ENCODE measurements around the gene ZFP3.
"Not testable (repeated sequence)": the region's sequence is repeated elsewhere in the genome, so short reads cannot be mapped to it uniquely, and the experiment has no call there.

The ZFP3 gene

DNA sequence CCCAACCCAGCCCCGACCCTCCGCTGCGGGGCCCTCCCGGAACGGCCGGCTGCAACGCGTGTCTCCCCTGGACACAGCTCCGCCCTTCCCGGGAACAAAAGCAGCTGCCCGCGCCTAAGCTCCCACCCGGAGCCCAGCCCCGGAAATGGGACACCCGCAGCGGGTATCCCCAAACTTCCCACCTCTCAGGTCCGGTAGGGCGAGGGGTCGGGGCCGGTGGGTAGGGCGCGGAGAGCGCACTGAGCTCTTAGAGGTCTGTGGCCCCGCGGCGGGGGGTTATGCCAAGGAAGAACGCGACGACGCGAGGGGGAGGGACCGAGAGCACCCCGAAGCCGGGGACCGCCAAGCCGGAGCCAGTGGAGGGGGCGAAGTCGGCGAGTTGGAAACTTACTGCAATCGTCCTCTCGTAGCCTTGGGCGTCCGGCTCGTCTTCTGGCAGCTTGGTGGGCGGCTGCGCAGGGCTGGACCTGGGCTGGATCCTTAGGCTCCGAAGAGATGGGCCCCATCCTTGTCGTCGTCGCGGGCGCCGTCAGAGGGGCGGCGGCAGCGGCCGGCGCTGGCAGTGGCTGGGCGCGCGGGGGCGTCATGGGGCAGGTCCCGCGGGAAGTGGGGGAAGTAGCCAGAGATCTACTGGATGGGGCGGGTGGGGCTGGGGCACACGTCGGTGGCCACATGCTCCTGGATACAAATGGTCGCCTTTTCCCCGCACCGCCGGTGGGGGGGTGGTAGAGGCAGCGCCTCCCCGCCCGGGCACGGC is 44.5 kb downstream of the ZFP3 start:
- peak overlapping the region; percentile 83 for H2AFZ ChIP-seq (ENCODE audit: insufficient read depth, low read length, poor library complexity)
- H3K36me3 ChIP-seq (ENCODE audit: control insufficient read depth in 1 of 2, insufficient read depth in 2 of 2, low read length in 2 of 2): no peaks in the 10 kb centered on the region
- peak overlapping the region; percentile 71 for H3K18ac ChIP-seq (ENCODE audit: low read length)
- no peak for DNase-seq
- H4K12ac ChIP-seq (ENCODE audit: low read depth, low read length): no peak overlapping the region
- peaks cover 3% of the 10 kb centered on the region for H3K79me1 ChIP-seq (ENCODE audit: low read length)
- H3K23ac ChIP-seq (ENCODE audit: low read length): no peak overlapping the region
- H3K14ac ChIP-seq (ENCODE audit: low read length): no peak overlapping the region
- peak overlapping the region; percentile 43 for H2BK120ac ChIP-seq (ENCODE audit: insufficient read depth, low read length, poor library complexity)
- no peak overlapping the region for H2AK5ac ChIP-seq (ENCODE audit: low read length)
- peaks cover 10% of the 10 kb centered on the region for H3K27me3 ChIP-seq (ENCODE audit: insufficient read depth, low read length)
- peaks cover 2% of the 10 kb centered on the region for H3K79me2 ChIP-seq (ENCODE audit: control insufficient read depth, insufficient read depth, low read length, poor library complexity)
- H3K9ac ChIP-seq (ENCODE audit: low read length): no peak overlapping the region
- H3K4me3 ChIP-seq (ENCODE audit: low read depth, low read length): peak overlapping the region; percentile 73
- no peak overlapping the region for H3K4ac ChIP-seq (ENCODE audit: low read depth, low read length)
- peak overlapping the region; percentile 31 for H2BK12ac ChIP-seq (ENCODE audit: low read length)
- peaks cover 13% of the 10 kb centered on the region for H3K9me3 ChIP-seq (ENCODE audit: insufficient read depth, low read depth, low read length)
- no peak overlapping the region for H4K91ac ChIP-seq (ENCODE audit: low read depth, low read length)
- H3K4me2 ChIP-seq (ENCODE audit: low read length): peak overlapping the region; percentile 93
- H3K27ac ChIP-seq (ENCODE audit: low read depth, low read length): no peak overlapping the region
- no peak overlapping the region for H2BK5ac ChIP-seq (ENCODE audit: low read depth, low read length, poor library complexity)
- peaks cover 0 to 5% of the 10 kb centered on the region in 2 experiments for H3K4me1 ChIP-seq (ENCODE audit: control insufficient read depth in 1 of 2, insufficient read depth in 2 of 2, low read length in 2 of 2)
- H4K8ac ChIP-seq (ENCODE audit: low read depth, low read length): peak overlapping the region; percentile 11
- no CpG with 5 or more reads among the region's 75 CpGs for WGBS (ENCODE audit: extremely low coverage, insufficient coverage, insufficient read length)

GRCh38 chr17:5123343-5124124 is 45.3 kb downstream of the ZFP3 start:
- Histone ChIP-seq H2BK120ac (ENCODE audit: insufficient read depth, low read length, poor library complexity) (no peak overlapping the region), H3K14ac (ENCODE audit: low read length) (no peak overlapping the region), H3K4me3 (ENCODE audit: low read depth, low read length) (no peak overlapping the region), H4K8ac (ENCODE audit: low read depth, low read length) (no peak overlapping the region), H3K18ac (ENCODE audit: low read length) (no peak overlapping the region), H2BK12ac (ENCODE audit: low read length) (no peak overlapping the region), H3K36me3 (ENCODE audit: control insufficient read depth in 1 of 2, insufficient read depth in 2 of 2, low read length in 2 of 2) (no peaks in the 10 kb centered on the region), H3K4ac (ENCODE audit: low read depth, low read length) (no peak overlapping the region), H3K9me3 (ENCODE audit: insufficient read depth, low read depth, low read length) (peaks cover 8% of the 10 kb centered on the region), H3K4me1 (ENCODE audit: control insufficient read depth in 1 of 2, insufficient read depth in 2 of 2, low read length in 2 of 2) (peaks cover 0 to 5% of the 10 kb centered on the region in 2 experiments), H4K12ac (ENCODE audit: low read depth, low read length) (no peak overlapping the region), H3K4me2 (ENCODE audit: low read length) (peak overlapping the region; percentile 93), H4K91ac (ENCODE audit: low read depth, low read length) (no peak overlapping the region), H3K79me2 (ENCODE audit: control insufficient read depth, insufficient read depth, low read length, poor library complexity) (peaks cover 2% of the 10 kb centered on the region), H2AFZ (ENCODE audit: insufficient read depth, low read length, poor library complexity) (no peak overlapping the region), H3K9ac (ENCODE audit: low read length) (no peak overlapping the region), H2AK5ac (ENCODE audit: low read length) (no peak overlapping the region), H3K79me1 (ENCODE audit: low read length) (peaks cover 3% of the 10 kb centered on the region), H2BK5ac (ENCODE audit: low read depth, low read length, poor library complexity) (no peak overlapping the region), H3K27ac (ENCODE audit: low read depth, low read length) (no peak overlapping the region), H3K27me3 (ENCODE audit: insufficient read depth, low read length) (peaks cover 10% of the 10 kb centered on the region), H3K23ac (ENCODE audit: low read length) (no peak overlapping the region)
- DNase-seq: no peak
- no CpG with 5 or more reads among the region's 53 CpGs for WGBS (ENCODE audit: extremely low coverage, insufficient coverage, insufficient read length)

GRCh38 chr17:5124125-5124760 is 46.0 kb downstream of the ZFP3 start:
- not testable (repeated sequence) for H4K12ac ChIP-seq (ENCODE audit: low read depth, low read length); H2AK5ac ChIP-seq (ENCODE audit: low read length); H3K23ac ChIP-seq (ENCODE audit: low read length); H2BK12ac ChIP-seq (ENCODE audit: low read length); H3K4me2 ChIP-seq (ENCODE audit: low read length); H4K8ac ChIP-seq (ENCODE audit: low read depth, low read length); H3K14ac ChIP-seq (ENCODE audit: low read length); H2BK5ac ChIP-seq (ENCODE audit: low read depth, low read length, poor library complexity); H2BK120ac ChIP-seq (ENCODE audit: insufficient read depth, low read length, poor library complexity); H3K4me3 ChIP-seq (ENCODE audit: low read depth, low read length); H4K91ac ChIP-seq (ENCODE audit: low read depth, low read length); H3K79me2 ChIP-seq (ENCODE audit: control insufficient read depth, insufficient read depth, low read length, poor library complexity); H3K4ac ChIP-seq (ENCODE audit: low read depth, low read length); H3K18ac ChIP-seq (ENCODE audit: low read length); H2AFZ ChIP-seq (ENCODE audit: insufficient read depth, low read length, poor library complexity); H3K36me3 ChIP-seq (ENCODE audit: control insufficient read depth in 1 of 2, insufficient read depth in 2 of 2, low read length in 2 of 2); DNase-seq; H3K4me1 ChIP-seq (ENCODE audit: control insufficient read depth in 1 of 2, insufficient read depth in 2 of 2, low read length in 2 of 2); H3K79me1 ChIP-seq (ENCODE audit: low read length); H3K27ac ChIP-seq (ENCODE audit: low read depth, low read length); H3K9ac ChIP-seq (ENCODE audit: low read length); H3K9me3 ChIP-seq (ENCODE audit: insufficient read depth, low read depth, low read length)
- WGBS (ENCODE audit: extremely low coverage, insufficient coverage, insufficient read length): no CpG with 5 or more reads among the region's 5 CpGs
- H3K27me3 ChIP-seq (ENCODE audit: insufficient read depth, low read length): peaks cover 10% of the 10 kb centered on the region

DNA sequence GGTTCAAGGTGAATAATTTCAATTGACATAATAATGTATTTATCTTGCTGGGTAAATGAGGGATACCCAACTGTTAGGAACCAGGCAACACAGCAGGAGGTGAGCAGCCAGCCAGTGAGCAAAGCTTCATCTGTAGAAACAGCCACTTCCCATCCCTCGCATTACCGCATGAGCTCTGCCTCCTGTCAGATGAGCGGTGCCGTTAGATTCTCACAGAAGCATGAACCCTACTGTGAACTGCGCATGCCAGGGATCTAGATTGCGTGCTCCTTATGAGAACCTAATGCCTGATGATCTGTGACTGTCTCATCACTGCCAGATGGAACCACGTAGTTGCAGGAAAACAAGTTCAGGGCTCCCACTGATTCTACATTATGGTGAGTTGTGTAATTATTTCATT is 46.6 kb downstream of the ZFP3 start:
- H3K27ac ChIP-seq (ENCODE audit: low read depth, low read length); H3K79me2 ChIP-seq (ENCODE audit: control insufficient read depth, insufficient read depth, low read length, poor library complexity); H4K91ac ChIP-seq (ENCODE audit: low read depth, low read length); H2AK5ac ChIP-seq (ENCODE audit: low read length); H3K9ac ChIP-seq (ENCODE audit: low read length); H3K14ac ChIP-seq (ENCODE audit: low read length); DNase-seq; H2AFZ ChIP-seq (ENCODE audit: insufficient read depth, low read length, poor library complexity); H2BK12ac ChIP-seq (ENCODE audit: low read length); H3K9me3 ChIP-seq (ENCODE audit: insufficient read depth, low read depth, low read length); H3K18ac ChIP-seq (ENCODE audit: low read length); H3K4me2 ChIP-seq (ENCODE audit: low read length); H2BK5ac ChIP-seq (ENCODE audit: low read depth, low read length, poor library complexity); H3K23ac ChIP-seq (ENCODE audit: low read length); H3K4ac ChIP-seq (ENCODE audit: low read depth, low read length); H4K8ac ChIP-seq (ENCODE audit: low read depth, low read length); H4K12ac ChIP-seq (ENCODE audit: low read depth, low read length); H3K4me3 ChIP-seq (ENCODE audit: low read depth, low read length); H3K79me1 ChIP-seq (ENCODE audit: low read length); H3K4me1 ChIP-seq (ENCODE audit: control insufficient read depth in 1 of 2, insufficient read depth in 2 of 2, low read length in 2 of 2); H3K36me3 ChIP-seq (ENCODE audit: control insufficient read depth in 1 of 2, insufficient read depth in 2 of 2, low read length in 2 of 2); H2BK120ac ChIP-seq (ENCODE audit: insufficient read depth, low read length, poor library complexity): not testable (repeated sequence)
- no CpG with 5 or more reads among the region's 7 CpGs for WGBS (ENCODE audit: extremely low coverage, insufficient coverage, insufficient read length)
- peaks cover 10% of the 10 kb centered on the region for H3K27me3 ChIP-seq (ENCODE audit: insufficient read depth, low read length)

Measured in trophoblast cell (in vitro differentiated cells and primary cell).